ACC112 (cell line): ENCODE measurements around the gene UBE2L3.
"Not testable (repeated sequence)": the region's sequence is repeated elsewhere in the genome, so short reads cannot be mapped to it uniquely, and the experiment has no call there.

Experiments used
- H2AFZ ChIP-seq: fragments of 200-600 bp; sonication (generic); one replicate; pipeline ENCODE4 v1.6.0; 2017; ENCODE audit warnings: antibody characterized with exemption, low read length; ENCODE audit not compliant: unreplicated experiment
- H3K27ac ChIP-seq: fragments of 200-600 bp; sonication (generic); 2 replicates; pipeline ENCODE4 v1.5.1; 2014; ENCODE audit warnings: low read depth, mild to moderate bottlenecking, antibody characterized with exemption, low read length, moderate library complexity
- H3K27me3 ChIP-seq: fragments of 200-600 bp; sonication (generic); 2 replicates; pipeline ENCODE4 v1.6.1; 2014; ENCODE audit warnings: mild to moderate bottlenecking, antibody characterized with exemption, low read length, moderate library complexity, mixed read lengths; ENCODE audit not compliant: insufficient read depth
- H3K36me3 ChIP-seq: fragments of 200-600 bp; sonication (generic); 2 replicates; pipeline ENCODE4 v1.6.1; 2016; ENCODE audit warnings: mild to moderate bottlenecking, antibody characterized with exemption, low read length, moderate library complexity, mixed read lengths; ENCODE audit not compliant: insufficient read depth
- H3K4me1 ChIP-seq: fragments of 200-600 bp; sonication (generic); one replicate; pipeline ENCODE4 v1.6.1; 2016; ENCODE audit warnings: low read length, mixed read lengths; ENCODE audit not compliant: insufficient read depth, unreplicated experiment, control insufficient read depth
- H3K4me3 ChIP-seq: fragments of 200-600 bp; sonication (generic); 2 replicates; pipeline ENCODE4 v1.5.1; 2014; ENCODE audit warnings: mild to moderate bottlenecking, low read depth, low read length
- H3K79me2 ChIP-seq: fragments of 200-600 bp; sonication (generic); one replicate; pipeline ENCODE4 v1.6.0; 2016; ENCODE audit warnings: low read length; ENCODE audit not compliant: control insufficient read depth, unreplicated experiment, insufficient read depth

The UBE2L3 gene

DNA sequence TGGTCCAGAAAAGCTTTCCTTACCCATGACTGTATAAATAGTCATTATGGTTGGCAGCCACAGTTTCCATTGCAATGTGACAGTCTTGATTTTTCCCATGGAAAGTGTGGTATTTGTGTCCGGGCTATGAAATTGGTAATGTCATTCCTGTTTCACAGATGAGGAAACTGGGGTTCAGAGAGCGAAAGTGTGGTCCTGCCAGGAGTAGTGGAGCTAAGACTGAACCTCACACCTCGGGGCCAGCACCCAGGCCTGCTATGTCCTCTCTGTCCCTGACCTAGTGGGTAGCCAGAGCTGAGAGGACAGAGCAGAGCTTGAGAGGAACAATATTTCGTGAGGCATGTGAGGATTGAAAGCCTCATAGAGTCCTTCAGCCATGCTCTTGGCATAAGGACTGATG lies 63.5 kb downstream of the UBE2L3 start:
- Histone ChIP-seq H3K4me3 (no peak overlapping the region), H2AFZ (no peak overlapping the region), H3K27me3 (no peaks in the 10 kb centered on the region), H3K4me1 (no peaks in the 10 kb centered on the region), H3K27ac (no peak overlapping the region), H3K36me3 (no peaks in the 10 kb centered on the region), H3K79me2 (peaks cover 20% of the 10 kb centered on the region)

DNA sequence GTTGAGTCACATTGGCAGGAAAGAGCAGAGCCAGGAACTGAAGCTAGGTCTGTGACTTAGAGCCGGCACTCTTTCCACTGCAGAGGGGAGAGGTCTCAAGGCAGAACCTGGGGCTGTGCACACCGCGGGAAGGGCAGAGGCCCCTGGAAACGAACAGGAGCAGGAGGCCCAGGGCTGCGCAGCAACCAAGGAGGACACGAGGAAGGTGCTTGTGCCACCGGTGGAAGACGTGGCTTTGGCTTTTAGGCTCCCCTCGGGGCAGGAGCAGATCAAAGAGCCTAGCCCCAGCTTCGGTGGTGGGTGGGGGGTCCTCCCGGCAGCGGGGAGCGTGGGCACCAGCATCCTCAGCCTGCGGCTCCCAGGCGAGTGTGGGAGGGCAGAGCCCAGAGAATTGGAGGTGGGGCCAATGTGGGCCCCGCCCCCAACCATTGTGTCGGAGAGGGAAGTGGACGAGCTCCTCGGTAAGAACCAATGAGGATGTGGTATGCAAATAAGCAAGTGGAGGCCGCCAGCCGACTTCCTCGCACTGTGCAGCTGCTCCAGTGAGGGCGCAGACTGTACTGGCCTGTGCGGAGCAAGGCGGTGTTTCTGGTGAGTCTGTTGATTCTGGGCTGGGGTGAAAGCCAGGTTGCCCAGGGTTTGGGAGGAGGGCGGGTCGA lies 64.9 kb downstream of the UBE2L3 start, which contains the start of gene CCDC116:
Gene CCDC116 (plus strand): TSS at position 524 of the 659 bp plus-strand sequence. CDS start 422 bp downstream, outside the sequence.
- no peak within 1 kb of the TSS for H2AFZ ChIP-seq
- no peaks in the 10 kb centered on the region for H3K4me1 ChIP-seq
- H3K27ac ChIP-seq, result no peak within 1 kb of the TSS
- no peak within 1 kb of the TSS for H3K4me3 ChIP-seq
- no peaks in the 10 kb centered on the region for H3K27me3 ChIP-seq
- H3K36me3 ChIP-seq, result no peaks in the 10 kb centered on the region
- H3K79me2 ChIP-seq, result peaks cover 16% of the 10 kb centered on the region

- Histone ChIP-seq H3K36me3 (no peaks in the 10 kb centered on the region), H3K27ac (no peak overlapping the region), H2AFZ (no peak overlapping the region), H3K4me3 (no peak overlapping the region), H3K79me2 (peaks cover 16% of the 10 kb centered on the region), H3K27me3 (no peaks in the 10 kb centered on the region), H3K4me1 (no peaks in the 10 kb centered on the region)
Measured at GRCh38 chr22:21632931-21633330, 65.4 kb downstream of the UBE2L3 start.

- peaks cover 10% of the 10 kb centered on the region for H3K79me2 ChIP-seq
- no peaks in the 10 kb centered on the region for H3K4me1 ChIP-seq
- no peak overlapping the region for H3K27ac ChIP-seq
- no peak overlapping the region for H3K4me3 ChIP-seq
- no peak overlapping the region for H2AFZ ChIP-seq
- no peaks in the 10 kb centered on the region for H3K36me3 ChIP-seq
- no peaks in the 10 kb centered on the region for H3K27me3 ChIP-seq
Measured at GRCh38 chr22:21633481-21633880, 66.0 kb downstream of the UBE2L3 start.

DNA sequence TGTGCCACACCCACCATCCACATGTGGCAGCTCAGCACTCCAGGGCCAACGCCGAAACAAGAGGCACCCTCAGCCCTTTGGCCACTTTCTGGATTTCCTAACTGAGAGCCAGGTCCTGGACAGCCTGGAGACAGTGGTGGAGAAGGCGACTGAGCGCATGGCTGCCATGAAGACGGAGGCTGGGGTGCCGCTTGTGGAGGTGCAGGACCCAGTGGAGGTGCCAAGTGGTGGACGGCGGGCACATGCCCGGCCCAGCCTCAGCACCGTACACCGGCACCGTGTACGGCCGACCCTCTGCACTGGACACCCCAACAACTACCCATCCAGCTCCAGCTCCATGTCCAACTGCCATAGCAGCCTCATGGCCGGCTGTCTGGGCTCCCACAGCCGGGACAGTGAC lies 66.6 kb downstream of the UBE2L3 start:
- no peaks in the 10 kb centered on the region for H3K36me3 ChIP-seq
- H3K4me1 ChIP-seq, result no peaks in the 10 kb centered on the region
- no peaks in the 10 kb centered on the region for H3K27me3 ChIP-seq
- no peak overlapping the region for H3K4me3 ChIP-seq
- H3K27ac ChIP-seq, result no peak overlapping the region
- H2AFZ ChIP-seq, result no peak overlapping the region
- H3K79me2 ChIP-seq, result peaks cover 6% of the 10 kb centered on the region

- H3K4me3 ChIP-seq, result no peak overlapping the region
- no peak overlapping the region for H2AFZ ChIP-seq
- no peak overlapping the region for H3K27ac ChIP-seq
- no peaks in the 10 kb centered on the region for H3K36me3 ChIP-seq
- H3K79me2 ChIP-seq, result no peaks in the 10 kb centered on the region
- H3K4me1 ChIP-seq, result no peaks in the 10 kb centered on the region
- H3K27me3 ChIP-seq, result no peaks in the 10 kb centered on the region
Measured at GRCh38 chr22:21634844-21635243, 67.3 kb downstream of the UBE2L3 start.

DNA sequence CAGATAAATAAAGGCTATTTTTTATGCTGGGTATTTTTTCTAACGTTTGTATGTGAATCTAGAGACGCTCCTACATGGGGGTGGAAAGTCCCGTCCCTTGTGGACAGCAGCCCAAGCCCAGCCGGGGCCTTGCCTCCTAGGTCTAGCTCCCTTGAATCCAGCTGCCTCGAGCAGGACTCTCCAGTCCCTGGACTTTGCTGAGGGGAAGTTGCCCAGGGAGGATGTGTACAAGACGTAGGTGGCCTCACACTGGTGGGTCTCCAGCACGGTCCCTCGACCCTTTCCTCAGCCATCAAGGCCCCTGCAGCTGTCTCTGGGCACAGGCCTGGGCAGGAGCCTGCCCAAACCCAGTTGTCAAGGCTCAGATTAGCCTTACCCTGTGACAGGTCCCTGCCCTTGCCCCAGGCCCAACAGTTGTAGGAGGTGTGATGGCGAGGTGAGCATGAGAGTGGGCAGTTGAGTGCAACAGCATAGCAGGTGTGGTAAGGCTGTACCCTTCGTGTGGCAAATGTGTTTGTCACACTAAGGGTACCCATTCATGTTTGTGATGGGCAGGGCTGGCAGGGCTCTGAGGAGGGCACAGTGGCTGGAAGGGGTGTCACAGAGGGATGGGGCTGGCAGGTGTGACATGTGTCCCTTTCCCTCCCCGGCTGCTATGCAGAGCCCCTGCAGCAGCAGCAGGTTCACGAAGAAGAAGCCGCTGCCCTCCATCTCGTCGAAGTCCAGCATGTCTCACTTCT lies 68.4 kb downstream of the UBE2L3 start:
- Histone ChIP-seq H3K27me3 (no peaks in the 10 kb centered on the region), H3K27ac (no peak overlapping the region), H2AFZ (no peak overlapping the region), H3K79me2 (no peaks in the 10 kb centered on the region), H3K4me3 (no peak overlapping the region), H3K36me3 (no peaks in the 10 kb centered on the region), H3K4me1 (no peaks in the 10 kb centered on the region)

- no peak overlapping the region for H2AFZ ChIP-seq
- H3K79me2 ChIP-seq, result no peaks in the 10 kb centered on the region
- no peaks in the 10 kb centered on the region for H3K36me3 ChIP-seq
- no peak overlapping the region for H3K27ac ChIP-seq
- no peaks in the 10 kb centered on the region for H3K4me1 ChIP-seq
- H3K27me3 ChIP-seq, result no peaks in the 10 kb centered on the region
- H3K4me3 ChIP-seq, result no peak overlapping the region
Measured at GRCh38 chr22:21636629-21637218, 69.2 kb downstream of the UBE2L3 start.

- not testable (repeated sequence) for H2AFZ ChIP-seq, H3K4me1 ChIP-seq, H3K79me2 ChIP-seq, H3K27me3 ChIP-seq, H3K27ac ChIP-seq, H3K36me3 ChIP-seq, H3K4me3 ChIP-seq
Measured at GRCh38 chr22:21637450-21637849, 69.9 kb downstream of the UBE2L3 start.

- peaks cover 2% of the 10 kb centered on the region for H3K79me2 ChIP-seq
- H3K4me1 ChIP-seq, result no peaks in the 10 kb centered on the region
- H3K36me3 ChIP-seq, result no peaks in the 10 kb centered on the region
- no peak overlapping the region for H3K27ac ChIP-seq
- no peak overlapping the region for H3K4me3 ChIP-seq
- H3K27me3 ChIP-seq, result no peaks in the 10 kb centered on the region
- H2AFZ ChIP-seq, result no peak overlapping the region
Measured at GRCh38 chr22:21639359-21639758, 71.8 kb downstream of the UBE2L3 start.

DNA sequence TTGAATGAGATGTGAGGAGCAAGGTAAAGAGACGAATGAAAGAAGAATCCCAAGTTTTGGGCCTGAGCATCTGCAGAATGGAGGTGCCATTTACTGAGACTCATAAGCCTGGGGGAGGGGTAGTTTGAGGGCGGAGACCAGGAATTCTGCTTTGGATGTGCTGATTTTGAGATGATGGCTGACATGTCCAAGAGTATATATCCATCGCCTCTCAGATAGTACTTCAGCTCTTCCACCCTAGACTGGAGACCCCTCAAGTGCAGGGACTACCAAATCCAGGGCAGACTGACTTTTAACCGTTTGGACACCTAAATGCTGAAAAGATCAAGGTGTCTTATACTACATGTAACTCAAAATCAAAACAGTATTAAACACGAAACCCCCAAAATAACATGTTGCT lies 73.3 kb downstream of the UBE2L3 start:
- Histone ChIP-seq H3K4me1 (no peaks in the 10 kb centered on the region), H3K27me3 (no peaks in the 10 kb centered on the region), H3K27ac (no peak overlapping the region), H3K36me3 (no peaks in the 10 kb centered on the region), H2AFZ (no peak overlapping the region), H3K79me2 (peaks cover 2% of the 10 kb centered on the region), H3K4me3 (no peak overlapping the region)
